Activated CD8-positive, alpha-beta memory T cell treated with anti-CD3 and anti-CD28 coated beads for 24 hours (primary cell): ENCODE measurements around the gene VPREB1.
"Not testable (repeated sequence)": the region's sequence is repeated elsewhere in the genome, so short reads cannot be mapped to it uniquely, and the experiment has no call there.

Experiments
- DNase-seq: peaks from one replicate; pipeline ENCODE4 v3.0.0-alpha.2; 2020

The VPREB1 gene

GRCh38 chr22:22244316-22245250 is at the start of gene VPREB1:
VPREB1 (plus strand) TSS chr22:22244786; CDS start chr22:22244814, 28 bp downstream.
- DNase-seq, result no peak

GRCh38 chr22:22194931-22195264 is 49.7 kb upstream of the VPREB1 start:
- DNase-seq, result no peak

DNA sequence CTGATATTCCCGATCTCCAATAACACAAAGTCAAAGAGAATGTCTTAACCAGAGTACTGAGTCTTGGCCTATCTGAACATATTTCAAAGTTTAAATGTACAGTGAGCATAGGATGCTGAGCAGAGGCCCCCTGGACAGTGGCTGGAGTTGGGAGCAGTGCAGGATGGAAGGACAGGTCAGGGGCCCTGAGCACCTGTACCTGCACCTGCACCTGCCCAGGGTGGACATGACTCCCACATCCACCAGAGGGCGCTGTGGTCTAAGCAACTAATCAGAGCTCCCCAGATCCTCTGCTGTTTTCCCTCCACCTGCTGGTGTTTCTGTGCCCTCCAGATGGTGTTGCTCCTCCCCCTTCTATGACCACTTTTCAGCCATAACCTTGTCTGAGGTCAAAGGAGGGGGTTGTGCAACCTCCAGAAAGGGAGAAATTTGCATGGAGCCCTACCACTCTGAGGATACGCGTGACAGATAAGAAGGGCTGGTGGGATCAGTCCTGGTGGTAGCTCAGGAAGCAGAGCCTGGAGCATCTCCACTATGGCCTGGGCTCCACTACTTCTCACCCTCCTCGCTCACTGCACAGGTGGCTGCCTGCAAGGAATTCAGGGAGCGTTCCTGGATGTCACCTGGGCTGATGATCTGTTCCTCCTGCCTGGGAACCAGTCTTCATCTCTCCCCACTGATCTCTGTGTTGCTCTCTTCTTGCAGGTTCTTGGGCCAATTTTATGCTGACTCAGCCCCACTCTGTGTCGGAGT is 49.1 kb upstream of the VPREB1 start:
- peak; percentile 91 for DNase-seq

DNA sequence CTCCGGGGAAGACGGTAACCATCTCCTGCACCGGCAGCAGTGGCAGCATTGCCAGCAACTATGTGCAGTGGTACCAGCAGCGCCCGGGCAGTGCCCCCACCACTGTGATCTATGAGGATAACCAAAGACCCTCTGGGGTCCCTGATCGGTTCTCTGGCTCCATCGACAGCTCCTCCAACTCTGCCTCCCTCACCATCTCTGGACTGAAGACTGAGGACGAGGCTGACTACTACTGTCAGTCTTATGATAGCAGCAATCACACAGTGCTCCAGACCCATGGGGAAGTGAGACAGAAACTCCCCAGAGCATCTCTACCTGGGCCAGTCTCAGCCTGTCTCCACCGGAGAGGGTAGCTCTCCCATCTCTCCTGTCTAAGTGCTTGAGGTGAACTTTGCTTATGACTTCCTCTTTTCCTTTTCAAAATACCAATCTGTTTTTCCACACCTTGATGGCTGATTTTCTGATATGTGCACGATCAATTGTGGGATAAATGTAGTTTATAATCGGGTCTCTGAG is 48.5 kb upstream of the VPREB1 start:
- no peak for DNase-seq

DNA sequence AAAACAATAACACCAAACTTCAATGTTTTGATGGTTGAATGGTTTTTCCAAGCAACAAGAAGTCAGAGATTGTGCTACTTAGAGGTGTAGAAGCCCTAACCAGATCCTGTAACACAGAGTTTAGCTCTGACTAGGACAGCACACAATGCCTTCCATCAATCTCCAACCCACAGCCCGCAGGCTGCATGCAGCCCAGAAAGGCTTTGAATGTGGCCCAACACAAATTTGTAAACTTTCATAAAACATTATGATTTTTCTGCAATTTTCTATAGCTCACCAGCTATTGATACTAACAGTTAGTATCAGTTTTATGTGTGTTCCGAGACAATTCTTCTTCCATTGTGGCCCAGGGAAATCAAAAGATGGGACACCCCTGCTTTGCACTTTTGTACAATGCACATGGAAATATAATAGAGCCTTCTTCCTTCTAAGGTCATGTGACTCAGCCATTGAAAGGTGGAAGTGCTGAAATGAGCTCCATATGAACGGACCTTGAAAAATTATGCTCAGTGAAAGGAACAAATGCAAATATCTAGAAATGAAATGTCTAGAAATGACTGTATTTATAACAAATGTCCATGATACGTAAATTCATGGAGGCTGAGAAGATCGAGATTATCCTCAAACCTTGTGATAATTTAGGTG is 47.6 kb upstream of the VPREB1 start:
- no peak for DNase-seq

DNA sequence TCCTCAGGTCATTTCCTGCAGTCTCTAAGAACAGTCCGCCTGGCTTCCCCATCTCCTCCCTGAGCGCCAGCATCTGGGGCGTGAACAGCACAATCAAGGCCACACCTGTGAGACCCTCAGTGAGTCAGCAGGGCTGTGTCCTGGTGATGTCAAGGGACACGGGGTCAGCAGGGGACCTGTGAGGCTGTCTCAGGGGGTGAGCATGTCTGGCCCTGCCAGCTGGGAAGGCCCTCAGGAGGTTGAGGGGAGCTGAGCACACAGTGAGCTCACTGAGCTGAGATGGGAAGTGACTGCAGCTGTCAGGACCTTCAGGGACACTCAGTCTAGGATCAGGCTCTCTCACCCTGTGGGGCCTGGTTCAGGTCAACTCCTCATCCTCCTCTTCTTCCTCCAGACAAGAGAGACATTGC is 46.6 kb upstream of the VPREB1 start:
- no peak for DNase-seq

GRCh38 chr22:22198751-22199150 is 45.8 kb upstream of the VPREB1 start:
- DNase-seq, result no peak

DNA sequence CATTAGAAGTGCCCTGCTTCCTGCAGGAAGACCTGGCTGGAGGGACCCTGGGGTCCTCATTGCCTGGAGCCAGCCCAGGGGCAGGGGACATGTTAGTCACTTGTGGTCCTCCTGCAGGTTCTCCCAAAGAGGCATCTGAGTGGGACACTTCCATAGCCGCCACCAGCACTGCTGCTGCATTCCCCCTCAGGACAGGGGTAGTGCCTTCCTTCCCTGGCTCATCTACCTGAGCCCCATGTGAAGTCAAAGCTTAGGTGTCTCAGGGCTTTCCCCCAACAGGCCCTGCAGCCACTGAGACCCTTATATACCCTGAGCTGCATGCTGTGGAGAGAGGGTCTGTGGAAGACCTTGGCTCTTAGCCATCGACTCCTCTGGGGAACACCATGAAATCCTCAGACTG is 45.0 kb upstream of the VPREB1 start:
- no peak for DNase-seq

- DNase-seq, result no peak
These were observed 43.9 kb upstream of the VPREB1 start for GRCh38 chr22:22200569-22201184.

DNA sequence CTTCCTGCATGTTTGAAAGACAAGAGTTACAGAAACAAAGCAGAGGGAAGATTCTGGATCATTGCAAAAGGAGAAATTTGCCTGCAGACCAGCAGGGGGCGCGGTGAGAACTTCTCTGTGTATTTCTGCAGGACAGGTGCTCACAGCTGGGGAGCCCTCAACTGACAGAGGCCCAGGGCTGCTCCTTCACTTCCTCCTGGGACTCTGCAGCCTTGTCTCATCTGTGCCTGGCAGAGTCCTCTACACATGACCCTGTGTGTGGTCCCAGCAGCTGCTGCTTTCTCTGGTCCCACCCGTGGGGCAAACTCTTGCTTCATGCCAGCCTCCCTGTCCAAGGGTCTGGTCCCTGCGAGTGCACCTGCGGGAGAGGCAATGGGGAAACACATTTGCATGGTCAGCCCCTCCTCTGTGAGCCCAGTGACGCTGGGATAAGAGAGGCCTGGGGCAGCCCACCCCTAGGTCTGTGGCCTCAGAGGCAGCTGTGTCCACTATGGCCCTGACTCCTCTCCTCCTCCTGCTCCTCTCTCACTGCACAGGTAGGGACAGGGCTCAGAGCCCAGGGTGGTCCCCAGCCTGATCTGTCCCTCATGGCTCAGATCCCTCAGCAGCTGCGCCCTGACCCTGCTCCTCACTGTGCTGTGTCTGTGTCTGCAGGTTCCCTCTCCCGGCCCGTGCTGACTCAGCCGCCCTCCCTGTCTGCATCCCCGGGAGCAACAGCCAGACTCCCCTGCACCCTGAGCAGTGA is 43.2 kb upstream of the VPREB1 start:
- peak; percentile 79 for DNase-seq

DNA sequence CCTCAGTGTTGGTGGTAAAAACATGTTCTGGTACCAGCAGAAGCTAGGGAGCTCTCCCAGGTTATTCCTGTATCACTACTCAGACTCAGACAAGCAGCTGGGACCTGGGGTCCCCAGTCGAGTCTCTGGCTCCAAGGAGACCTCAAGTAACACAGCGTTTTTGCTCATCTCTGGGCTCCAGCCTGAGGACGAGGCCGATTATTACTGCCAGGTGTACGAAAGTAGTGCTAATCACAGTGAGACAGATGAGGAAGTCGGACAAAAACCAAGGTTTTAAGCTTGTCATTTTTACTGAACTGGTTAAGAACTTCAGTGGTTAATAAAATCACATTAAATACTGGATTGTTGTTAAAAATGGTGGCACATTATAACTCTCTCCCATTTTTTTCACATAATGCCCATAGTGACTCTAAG is 42.6 kb upstream of the VPREB1 start:
- no peak for DNase-seq

GRCh38 chr22:22203048-22203971 is 41.3 kb upstream of the VPREB1 start:
- no peak for DNase-seq

DNA sequence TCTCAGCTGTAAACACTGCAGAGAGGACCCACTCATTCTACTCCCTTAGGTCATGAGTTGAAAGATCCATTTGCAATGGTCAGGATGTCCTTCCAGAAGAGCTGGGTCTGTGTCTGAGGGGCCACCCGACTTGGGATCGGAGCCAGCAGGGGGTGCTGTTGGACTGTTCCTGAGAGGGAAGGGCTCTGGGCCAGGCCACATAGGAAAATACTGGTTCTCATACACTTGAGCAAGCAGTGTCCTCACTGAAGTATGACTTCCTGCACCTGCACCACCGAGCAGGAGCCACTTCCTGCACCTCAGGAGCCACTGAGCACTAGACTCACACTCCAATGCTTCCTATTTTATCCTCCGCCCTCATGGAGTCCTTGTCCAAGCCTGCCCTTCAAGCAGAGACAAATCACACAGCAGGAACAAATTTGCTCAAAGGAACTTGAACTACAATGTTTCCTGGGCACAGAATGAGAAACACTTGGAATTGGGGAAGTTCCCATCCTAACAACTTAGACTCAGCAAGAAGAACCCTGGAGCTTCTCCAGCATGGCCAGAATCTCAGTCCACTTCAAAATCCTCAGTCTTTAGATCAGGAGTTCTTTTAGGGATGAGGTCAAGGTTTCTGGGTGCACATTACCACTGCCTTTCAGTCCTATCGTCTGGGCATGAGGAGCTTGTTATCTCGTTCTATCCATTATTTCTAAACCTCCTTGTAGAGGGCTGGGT is 36.6 kb upstream of the VPREB1 start:
- DNase-seq, result peak; percentile 94

GRCh38 chr22:22208652-22209051 is 35.9 kb upstream of the VPREB1 start:
- no peak for DNase-seq

GRCh38 chr22:22209080-22209640 is 35.4 kb upstream of the VPREB1 start:
- not testable (repeated sequence) for DNase-seq

- peak; percentile 77 for DNase-seq
These were observed 34.2 kb upstream of the VPREB1 start for GRCh38 chr22:22210375-22210774.

DNA sequence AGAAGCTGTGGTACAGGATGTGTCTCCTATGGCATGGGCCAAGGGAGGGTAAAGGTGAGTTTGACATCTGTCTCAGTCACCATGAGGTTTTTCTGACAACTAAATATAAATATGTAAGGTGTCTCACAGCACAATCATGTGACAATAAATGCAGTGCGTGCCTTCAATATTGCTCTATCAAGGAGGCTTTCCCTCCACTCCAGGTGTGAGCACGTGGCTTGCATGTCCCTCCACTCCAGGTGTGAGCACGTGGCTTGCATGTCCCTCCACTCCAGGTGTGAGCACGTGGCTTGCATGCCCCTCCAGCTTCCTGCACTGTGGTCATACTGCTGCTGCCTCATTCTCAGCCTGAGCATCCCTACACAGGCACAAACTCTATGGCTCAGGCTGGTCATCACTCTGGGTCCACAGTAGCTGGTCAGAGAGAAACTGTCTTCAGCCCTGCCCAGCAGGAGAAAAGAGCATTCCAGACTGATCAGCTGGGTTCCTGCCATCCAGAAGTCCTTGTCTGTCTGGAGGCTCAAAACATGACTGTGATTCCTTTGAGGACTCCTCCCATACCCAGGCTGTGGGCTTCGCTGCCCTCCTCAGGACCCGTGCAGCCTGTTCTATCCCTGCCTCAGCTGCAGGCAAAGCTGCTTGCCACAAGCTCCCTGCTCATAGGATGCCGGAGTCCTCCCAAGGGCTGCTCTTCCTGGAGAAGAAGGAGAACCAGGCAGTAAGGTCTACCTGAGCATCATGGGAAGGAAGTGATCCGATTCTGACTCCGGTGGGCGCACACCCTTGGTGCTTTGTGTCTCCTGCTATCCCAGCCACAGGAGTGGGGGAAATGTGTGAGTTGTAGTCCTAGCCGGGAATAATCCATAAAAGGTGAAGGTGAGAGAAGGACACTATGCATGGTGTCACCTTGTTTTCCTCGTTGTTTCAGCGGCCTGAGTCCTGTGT is 33.4 kb upstream of the VPREB1 start:
- DNase-seq, result no peak

GRCh38 chr22:22213231-22213630 is 31.4 kb upstream of the VPREB1 start:
- no peak for DNase-seq
